Esophagus squamous epithelium (tissue), 5 donors: Measurements from ENCODE around the gene ABTB1. TPM values are rescaled to one million over a fixed set of nuclear protein-coding genes. Genes with fewer than 3 reads are reported as not detected.
A peak's percentile ranks its signal among the peaks of the same experiment; 100 is the strongest.

Experiments used
- DNase-seq: peaks from one replicate; lab custom pipeline; 2025; lab: John Stamatoyannopoulos, UW
- H3K27ac ChIP-seq, 4 donors: fragments of 200-600 bp; sonication (generic); one replicate each; pipeline ENCODE4 v1.5.1; 2016 to 2019; ENCODE audit warnings: mild to moderate bottlenecking in 1 of 4
- H3K27me3 ChIP-seq, 4 donors: fragments of 200-600 bp; sonication (generic); 1 replicate in 3 of 4; 2 replicates in 1 of 4; pipeline versions ENCODE4 v1.5.1 to v1.6.0; 2017 to 2021; ENCODE audit warnings: antibody characterized with exemption in 1 of 4
- H3K36me3 ChIP-seq, 3 donors: fragments of 200-600 bp; sonication (generic); one replicate each; pipeline ENCODE4 v1.5.1; 2016 to 2019
- H3K4me1 ChIP-seq, 3 donors: fragments of 200-600 bp; sonication (generic); one replicate each; pipeline ENCODE4 v1.5.1; 2017 to 2019
- H3K4me3 ChIP-seq, 4 donors: fragments of 200-600 bp; sonication (generic); 1 replicate in 3 of 4; 2 replicates in 1 of 4; pipeline ENCODE4 v1.5.1; 2016 to 2019; ENCODE audit warnings: mild to moderate bottlenecking in 2 of 4, moderate library complexity in 1 of 4
- H3K9me3 ChIP-seq, 3 donors: fragments of 200-600 bp; sonication (generic); one replicate each; pipeline ENCODE4 v1.5.1; 2016 to 2019
- POLR2A ChIP-seq, 4 donors: fragments of 450-650 bp; IDR thresholded peaks; one replicate each; pipeline ENCODE4 v1.6.1; 2017; ENCODE audit warnings: antibody characterized with exemption in 4 of 4, mild to moderate bottlenecking in 4 of 4, moderate library complexity in 3 of 4
- WGBS, 2 donors: methylation state at CpG; one replicate each; pipeline ENCODE4 v1.1.5; 2018; 5-methylcytosine and 5-hydroxymethylcytosine counted together
- intact Hi-C: fragments of 100-400 bp; cut with DNase I; formaldehyde crosslinking; loops from one replicate; pipeline ENCODE4 v1.15.0; 2022
- total RNA-seq, 4 donors: library from RNA; depleted of rRNA; stranded (reverse); fragments of >200 nt; gene quantifications; one replicate each; pipeline ENCODE4 v1.1.0, GENCODE V29; 2016
- TF ChIP-seq, protein P1 (sequence below), 6 experiments: fragments of 450-650 bp in 4 of 6; fragments of 200-600 bp in 2 of 6; sonication (generic) in 2 of 6; IDR thresholded peaks; one replicate each; pipeline ENCODE4 v1.5.1; 2016 to 2019; ENCODE audit warnings: antibody characterized with exemption in 6 of 6, mild to moderate bottlenecking in 4 of 6, moderate library complexity in 4 of 6
- donor health status: DM: yes; HTN: yes; CAD: no.

Gene ABTB1
- total RNA-seq, 4 donors from 2014 or later, result 5.6 to 21.4 (median 6.3) TPM

DNA sequence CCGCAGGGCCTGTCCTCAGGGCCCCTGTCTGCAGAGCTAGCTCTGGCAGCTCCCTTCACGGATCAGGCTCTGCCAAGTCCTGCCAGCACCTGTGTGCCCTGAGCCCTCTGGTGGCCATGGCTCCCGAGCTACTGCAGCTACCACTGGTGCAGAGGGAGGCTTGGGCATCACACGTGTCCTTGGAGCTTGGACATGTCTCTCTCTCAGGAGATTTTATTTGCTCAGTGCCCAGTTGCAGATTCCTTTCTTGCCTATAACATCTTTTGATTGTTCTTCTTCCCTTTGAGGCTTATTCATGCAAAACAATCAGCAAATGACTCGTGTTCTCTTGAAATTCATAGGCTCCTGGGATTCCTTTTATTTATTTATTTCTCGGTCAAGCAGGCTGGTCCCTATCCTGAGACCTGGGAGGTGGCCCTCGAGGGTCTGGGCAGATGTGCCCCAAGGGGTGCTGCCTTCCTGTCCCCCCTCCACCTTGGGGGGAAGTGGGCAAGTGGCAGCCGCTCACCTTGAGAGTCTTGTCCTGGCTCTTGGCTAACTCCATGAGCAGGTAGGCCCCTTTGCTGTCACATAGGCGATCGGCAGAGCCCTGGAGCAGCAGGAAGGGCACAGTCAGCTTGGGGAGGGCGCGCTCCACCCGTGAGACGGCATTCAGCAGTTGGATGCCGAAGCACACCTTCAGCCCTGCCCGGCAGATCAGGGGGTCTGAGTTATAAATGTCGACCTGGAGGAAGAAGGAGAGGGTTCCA, 21.9 kb downstream of the ABTB1 start:
- 40 to 72% methylated on average over 8 to 13 of the region's 17 CpGs for WGBS, 2 donors
- TF ChIP-seq POLR2A (IDR thresholded peaks at IDR 0.05), result no peak
- TF ChIP-seq, protein P1, sequence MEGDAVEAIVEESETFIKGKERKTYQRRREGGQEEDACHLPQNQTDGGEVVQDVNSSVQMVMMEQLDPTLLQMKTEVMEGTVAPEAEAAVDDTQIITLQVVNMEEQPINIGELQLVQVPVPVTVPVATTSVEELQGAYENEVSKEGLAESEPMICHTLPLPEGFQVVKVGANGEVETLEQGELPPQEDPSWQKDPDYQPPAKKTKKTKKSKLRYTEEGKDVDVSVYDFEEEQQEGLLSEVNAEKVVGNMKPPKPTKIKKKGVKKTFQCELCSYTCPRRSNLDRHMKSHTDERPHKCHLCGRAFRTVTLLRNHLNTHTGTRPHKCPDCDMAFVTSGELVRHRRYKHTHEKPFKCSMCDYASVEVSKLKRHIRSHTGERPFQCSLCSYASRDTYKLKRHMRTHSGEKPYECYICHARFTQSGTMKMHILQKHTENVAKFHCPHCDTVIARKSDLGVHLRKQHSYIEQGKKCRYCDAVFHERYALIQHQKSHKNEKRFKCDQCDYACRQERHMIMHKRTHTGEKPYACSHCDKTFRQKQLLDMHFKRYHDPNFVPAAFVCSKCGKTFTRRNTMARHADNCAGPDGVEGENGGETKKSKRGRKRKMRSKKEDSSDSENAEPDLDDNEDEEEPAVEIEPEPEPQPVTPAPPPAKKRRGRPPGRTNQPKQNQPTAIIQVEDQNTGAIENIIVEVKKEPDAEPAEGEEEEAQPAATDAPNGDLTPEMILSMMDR (IDR thresholded peaks at IDR 0.05), result peak in 5 of 6 experiments; percentile 8 to 53 (median 42)
- no peak overlapping the region for H3K27ac ChIP-seq
- H3K4me3 ChIP-seq, result no peak overlapping the region
- peaks cover 14 to 53% (median 45%) of the 10 kb centered on the region in 3 donors for H3K4me1 ChIP-seq
- intact Hi-C loops, result no loop called here
- DNase-seq, result no peak
- H3K27me3 ChIP-seq, result no peaks in the 10 kb centered on the region
- H3K36me3 ChIP-seq, result peaks cover 0 to 61% (median 0%) of the 10 kb centered on the region in 3 donors
- no peaks in the 10 kb centered on the region for H3K9me3 ChIP-seq

DNA sequence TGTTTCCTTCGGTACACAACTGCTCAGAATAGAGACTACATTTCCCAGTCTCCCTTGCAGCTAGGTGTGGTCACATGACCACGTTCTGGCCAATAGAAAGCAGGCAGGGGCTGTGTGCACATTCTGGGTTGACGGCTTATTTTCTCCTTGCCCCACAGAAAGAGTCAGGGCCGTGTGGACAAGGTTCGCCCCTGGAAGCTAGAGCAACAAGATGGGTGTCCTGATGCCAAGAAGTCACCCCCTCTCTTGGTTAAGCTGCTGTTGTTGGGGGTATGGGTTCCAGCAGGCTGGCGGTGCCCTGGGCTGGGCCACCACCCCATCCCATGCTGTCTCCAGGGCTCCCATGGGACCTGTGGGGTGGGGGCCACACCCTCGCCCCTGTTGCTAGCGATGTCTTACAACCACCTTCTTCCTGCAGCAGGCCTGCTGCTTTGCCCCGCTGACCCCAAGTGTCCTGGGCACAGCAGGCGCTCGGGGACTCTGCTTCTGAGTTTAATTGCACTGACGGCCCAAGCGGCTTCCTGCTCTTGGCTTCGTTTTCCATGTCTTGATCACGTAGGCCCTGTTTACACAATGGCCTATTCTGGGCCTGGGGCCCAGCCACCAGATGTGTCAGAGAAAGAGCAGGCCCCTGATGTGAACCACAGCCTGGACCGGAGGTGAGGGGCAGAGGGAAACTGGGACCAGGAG, 24.9 kb downstream of the ABTB1 start:
- peak; percentile 29 for DNase-seq

DNA sequence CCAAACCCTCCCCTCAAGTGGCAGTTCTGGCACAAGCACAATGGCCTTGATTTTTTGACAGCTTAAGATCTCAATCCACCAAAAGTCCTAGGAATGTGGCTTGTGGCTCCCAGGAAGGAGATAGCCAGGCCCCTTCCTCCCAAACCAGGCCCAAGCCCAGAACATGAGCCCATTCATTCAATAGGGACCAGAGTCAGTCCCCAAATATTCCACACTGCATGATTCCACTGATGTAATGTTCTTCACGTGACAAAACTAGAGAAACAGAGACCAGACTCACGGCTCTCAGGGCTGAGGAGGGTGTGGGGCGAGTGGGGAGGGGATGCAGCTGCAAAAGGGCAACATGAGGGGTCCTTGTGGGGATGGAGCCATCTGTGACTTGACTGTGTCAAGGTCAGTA, 25.5 kb downstream of the ABTB1 start:
- no peak for DNase-seq
- TF ChIP-seq, protein P1 (IDR thresholded peaks at IDR 0.05), result no peak
- TF ChIP-seq POLR2A (IDR thresholded peaks at IDR 0.05), result no peak
- Histone ChIP-seq H3K4me3 (no peak overlapping the region), H3K36me3 (peaks cover 0 to 45% (median 0%) of the 10 kb centered on the region in 3 donors), H3K9me3 (no peaks in the 10 kb centered on the region), H3K27me3 (no peaks in the 10 kb centered on the region), H3K27ac (peak overlapping the region; percentile 72 to 94 (median 88)), H3K4me1 (peaks cover 14 to 67% (median 49%) of the 10 kb centered on the region in 3 donors)
- 53 to 80% methylated on average over 3 of the region's 3 CpGs for WGBS, 2 donors
- intact Hi-C loops, result no loop called here

More for the DNA sequence above, 24.9 kb downstream of the ABTB1 start:
- 19 to 36% methylated on average over 6 to 12 of the region's 16 CpGs for WGBS, 2 donors
- TF ChIP-seq POLR2A (IDR thresholded peaks at IDR 0.05), result peak in 1 of 4 donors; percentile 10
- TF ChIP-seq, protein P1 (IDR thresholded peaks at IDR 0.05), result no peak
- H3K27ac ChIP-seq, result peak overlapping the region; percentile 72 to 94 (median 88)
- intact Hi-C loops, result no loop called here
- no peaks in the 10 kb centered on the region for H3K9me3 ChIP-seq
- H3K4me3 ChIP-seq, result peak overlapping the region in 3 of 4 donors; percentile 13 to 51 (median 26)
- H3K36me3 ChIP-seq, result peaks cover 0 to 45% (median 0%) of the 10 kb centered on the region in 3 donors
- peaks cover 14 to 67% (median 49%) of the 10 kb centered on the region in 3 donors for H3K4me1 ChIP-seq
- no peaks in the 10 kb centered on the region for H3K27me3 ChIP-seq

DNA sequence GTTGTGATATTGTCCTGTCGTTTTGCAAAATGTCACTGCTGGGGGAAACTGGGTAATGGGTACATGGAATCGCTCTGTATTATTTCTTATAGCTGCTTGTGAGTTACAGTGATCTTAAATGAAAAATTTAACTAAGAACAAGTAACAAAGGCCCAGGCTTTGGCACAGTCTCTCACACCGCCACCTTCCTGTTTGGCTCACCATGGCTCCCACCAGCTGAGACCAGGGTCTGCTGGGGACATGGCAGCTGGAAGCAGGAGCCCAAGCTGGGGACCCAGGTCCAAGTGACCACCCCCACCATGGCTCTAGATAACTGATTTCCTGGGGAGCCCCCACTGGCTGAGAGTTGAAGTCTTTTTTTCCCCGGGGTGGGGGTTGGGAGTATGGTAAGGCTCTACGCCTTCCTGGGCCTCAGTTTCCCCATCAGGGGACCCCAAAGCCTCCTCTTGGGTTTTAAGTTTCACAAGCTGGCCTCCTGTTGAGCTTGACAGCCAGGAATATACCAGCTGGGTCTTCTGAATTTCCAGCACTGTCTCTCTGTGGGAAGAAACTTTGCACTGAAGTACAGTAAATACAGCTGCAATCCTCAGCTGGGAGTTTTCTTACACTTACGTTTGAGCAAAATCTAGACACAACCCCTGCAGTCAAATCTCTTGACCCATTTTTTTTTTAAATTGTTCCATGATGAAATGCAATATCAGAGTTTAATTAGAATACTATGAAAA, 26.1 kb downstream of the ABTB1 start:
- no peak for TF ChIP-seq POLR2A (IDR thresholded peaks at IDR 0.05)
- TF ChIP-seq, protein P1 (IDR thresholded peaks at IDR 0.05), result no peak
- Histone ChIP-seq H3K9me3 (no peaks in the 10 kb centered on the region), H3K27ac (peak overlapping the region; percentile 72 to 94 (median 88)), H3K36me3 (peaks cover 0 to 44% (median 0%) of the 10 kb centered on the region in 3 donors), H3K4me1 (peaks cover 14 to 67% (median 49%) of the 10 kb centered on the region in 3 donors), H3K27me3 (no peaks in the 10 kb centered on the region), H3K4me3 (no peak overlapping the region)
- WGBS, 2 donors, result 78 to 80% methylated on average over 4 of the region's 6 CpGs
- intact Hi-C loops, result no loop called here
- no peak for DNase-seq
